HG02970 (cell line): ENCODE results near the gene HDLBP.
"Not testable (repeated sequence)": the region's sequence is repeated elsewhere in the genome, so short reads cannot be mapped to it uniquely, and the experiment has no call there.

ENCODE experiments used
- ATAC-seq: cut with Tn5 transposase; IDR thresholded peaks from one replicate; pipeline ENCODE4 v1.9.1; 2021; ENCODE audit warnings: mild to moderate bottlenecking, moderate library complexity, moderate number of reproducible peaks; ENCODE audit not compliant: unreplicated experiment, low FRiP score

The HDLBP gene

DNA sequence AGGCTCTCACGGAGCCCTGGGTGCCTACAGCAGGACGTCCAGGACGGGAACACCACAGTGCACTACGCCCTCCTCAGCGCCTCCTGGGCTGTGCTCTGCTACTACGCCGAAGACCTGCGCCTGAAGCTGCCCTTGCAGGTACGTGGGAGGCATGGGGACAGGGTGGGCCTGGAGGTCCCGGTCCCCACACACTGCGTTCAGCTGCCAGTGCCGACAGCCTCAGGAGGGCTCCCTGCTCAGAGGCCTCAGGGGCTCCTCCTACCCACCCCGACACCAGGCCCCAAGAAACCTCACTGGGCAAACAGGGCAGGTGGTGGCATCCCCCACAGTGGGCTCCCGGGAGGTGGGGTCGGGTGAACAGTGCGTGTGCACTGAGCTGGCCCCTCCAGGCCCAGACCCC is 116.2 kb downstream of the HDLBP start:
- ATAC-seq: no peak

DNA sequence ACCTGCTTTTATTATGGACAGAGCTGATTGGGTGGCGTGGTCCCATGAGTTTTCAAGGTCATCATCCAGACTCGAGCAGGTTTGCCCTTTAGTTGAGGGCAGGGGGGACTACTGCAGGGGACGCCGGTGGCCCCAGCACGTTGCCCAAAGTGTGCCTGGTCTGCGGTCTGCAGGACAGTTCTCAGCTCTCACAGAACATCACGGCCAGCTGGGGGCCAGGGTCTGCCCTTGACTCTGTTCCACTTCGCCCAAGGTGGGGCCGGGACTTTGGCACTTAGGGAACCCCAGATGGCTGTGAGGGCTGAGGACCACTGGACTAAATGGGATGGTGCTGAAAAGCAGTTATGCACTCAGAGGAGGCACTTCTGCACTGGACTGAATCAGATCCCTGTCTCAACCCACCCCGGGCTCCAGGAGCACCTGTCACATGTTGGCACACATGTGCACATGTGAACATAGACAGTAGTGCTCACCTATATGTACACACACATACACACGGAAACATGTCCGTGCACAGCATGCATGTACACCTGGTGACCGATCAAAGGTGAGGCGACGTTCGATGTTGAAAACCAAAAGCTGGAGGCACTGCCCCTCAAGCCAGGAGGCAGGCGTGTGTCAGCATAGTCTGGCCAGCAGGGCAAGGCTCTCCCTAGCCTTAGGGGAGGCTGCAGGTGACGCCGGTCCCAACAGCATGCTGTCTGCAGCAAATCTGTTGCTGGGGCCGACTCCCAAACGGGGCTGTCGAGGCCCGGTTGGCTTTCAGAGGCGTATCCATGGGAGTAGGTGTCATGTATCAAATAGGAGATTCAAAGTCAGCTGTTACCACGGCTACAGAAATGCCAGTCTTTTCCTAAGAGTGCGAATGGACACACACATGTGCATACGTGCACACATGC is 116.8 kb downstream of the HDLBP start:
- no peak for ATAC-seq

DNA sequence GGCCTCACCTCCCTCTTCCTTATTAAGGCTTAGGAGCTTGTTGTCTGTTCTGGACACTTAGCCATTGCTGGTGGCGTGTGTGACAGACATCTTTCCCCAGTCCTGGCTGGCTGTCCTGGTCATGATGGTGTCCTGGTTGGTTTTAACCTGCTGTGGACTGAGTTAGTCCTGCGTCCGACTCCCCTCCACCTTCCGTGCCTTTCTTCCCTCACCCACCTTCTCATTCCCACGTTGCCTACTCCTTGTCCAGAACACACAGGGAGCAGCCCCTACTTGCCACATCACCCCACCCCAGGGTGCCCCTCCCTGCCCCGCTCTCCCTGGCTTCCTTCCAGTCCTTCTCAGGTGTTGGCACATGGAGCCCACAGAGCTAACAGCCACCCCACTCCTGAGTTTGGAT is 117.5 kb downstream of the HDLBP start:
- no peak for ATAC-seq

DNA sequence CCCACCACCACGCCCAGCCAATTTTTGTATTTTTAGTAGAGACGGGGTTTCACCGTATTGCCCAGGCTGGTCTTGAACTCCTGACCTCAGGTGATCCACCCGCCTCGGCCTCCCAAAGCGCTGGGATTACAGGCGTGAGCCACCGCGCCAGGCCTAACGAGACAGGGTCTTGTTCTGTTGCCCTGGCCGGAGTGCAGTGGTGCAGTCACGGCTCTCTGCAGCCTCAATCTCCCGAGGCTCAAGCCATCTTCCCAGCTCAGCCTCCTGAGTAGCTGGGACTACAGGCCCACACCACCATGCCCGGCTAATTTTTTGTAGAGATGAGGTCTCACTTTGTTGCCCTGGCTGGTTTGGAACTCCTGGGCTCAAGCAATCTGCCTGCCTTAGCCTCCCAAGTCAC is 118.2 kb downstream of the HDLBP start:
- ATAC-seq: not testable (repeated sequence)

DNA sequence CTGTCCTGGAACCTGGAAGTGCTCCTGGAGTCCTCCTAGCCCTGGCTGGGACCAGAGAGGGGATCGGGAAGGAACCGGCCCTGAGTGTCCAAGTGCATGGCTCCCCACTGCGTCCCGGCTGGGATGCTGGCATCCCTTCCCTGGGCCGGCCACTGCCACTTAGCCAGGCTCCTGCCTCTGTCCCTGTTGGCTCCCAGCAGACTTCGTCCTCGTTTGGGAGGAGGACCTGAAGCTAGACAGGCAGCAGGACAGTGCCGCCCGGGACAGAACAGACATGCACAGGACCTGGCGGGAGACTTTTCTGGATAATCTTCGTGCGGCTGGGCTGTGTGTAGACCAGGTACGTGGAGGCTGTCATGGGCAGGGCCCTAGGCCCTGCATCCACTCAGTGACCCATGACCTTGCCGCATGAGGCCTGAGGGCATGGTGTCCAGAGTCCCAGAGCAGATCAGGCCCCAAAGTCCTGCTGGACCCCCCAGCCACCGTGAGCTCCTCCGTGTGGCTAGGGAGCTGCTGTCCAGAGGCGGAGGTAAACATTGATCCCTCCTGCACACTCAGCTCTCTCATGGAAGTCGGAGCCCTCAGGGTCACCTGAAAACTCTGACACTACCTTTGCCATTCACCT is 119.9 kb downstream of the HDLBP start:
- ATAC-seq: no peak

DNA sequence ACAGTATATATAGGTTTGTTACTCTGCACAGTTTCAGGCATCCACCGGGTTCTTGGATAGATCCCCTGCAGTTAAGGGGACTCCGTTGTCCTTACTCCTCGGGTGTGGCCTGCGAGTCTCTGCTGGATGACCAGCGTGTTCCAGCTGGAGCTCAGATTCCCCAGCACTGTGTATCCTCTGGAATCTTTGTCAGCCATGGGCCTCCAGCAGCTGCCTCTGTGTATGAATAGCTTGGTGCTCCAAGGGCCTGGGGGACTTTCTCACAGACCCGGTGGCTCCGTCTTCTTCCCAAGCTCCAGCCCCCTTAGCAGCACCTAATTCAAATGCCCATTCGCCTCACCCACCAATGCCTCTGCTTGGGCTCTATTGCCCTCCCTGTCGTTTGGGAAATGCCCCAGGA is 120.7 kb downstream of the HDLBP start:
- no peak for ATAC-seq

DNA sequence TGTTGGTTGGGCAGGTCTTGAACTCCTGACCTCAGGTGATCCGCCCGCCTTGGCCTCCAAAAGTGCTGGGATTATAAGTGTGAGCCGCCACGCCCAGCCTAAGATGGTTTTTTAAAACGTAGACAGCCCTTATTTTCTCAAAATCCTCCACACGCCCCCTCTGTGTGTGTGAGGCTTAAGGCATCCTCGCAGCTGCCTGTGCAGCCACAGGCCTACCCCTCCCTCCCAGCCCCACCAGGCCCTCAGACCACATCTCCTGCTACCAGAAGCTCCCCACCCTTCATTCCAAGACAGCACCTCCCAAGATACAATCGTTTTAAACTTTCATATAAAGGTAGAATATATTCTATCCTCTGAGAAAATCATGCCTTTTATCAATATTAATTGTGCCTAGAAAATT is 122.2 kb downstream of the HDLBP start:
- no peak for ATAC-seq

DNA sequence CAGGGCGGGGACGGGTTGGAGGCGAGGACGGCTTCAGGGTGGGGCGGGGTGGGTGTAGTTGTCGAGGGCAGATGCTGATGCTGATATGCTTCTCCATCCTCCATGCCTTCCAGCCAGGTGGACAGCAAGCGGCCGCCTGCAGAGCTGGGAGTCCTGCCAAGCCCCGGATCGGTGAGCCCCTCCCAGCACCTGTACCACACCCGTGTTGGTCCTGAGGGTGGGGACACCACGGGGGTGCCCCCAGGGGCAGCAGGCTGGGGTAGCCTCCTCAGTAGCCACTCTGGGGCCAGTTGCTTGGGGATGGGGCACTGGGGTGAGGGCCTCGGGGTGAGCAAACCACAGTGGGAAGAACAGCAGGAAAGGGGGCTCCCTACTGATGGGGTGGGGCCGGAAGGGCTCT is 124.4 kb downstream of the HDLBP start:
- no peak for ATAC-seq

DNA sequence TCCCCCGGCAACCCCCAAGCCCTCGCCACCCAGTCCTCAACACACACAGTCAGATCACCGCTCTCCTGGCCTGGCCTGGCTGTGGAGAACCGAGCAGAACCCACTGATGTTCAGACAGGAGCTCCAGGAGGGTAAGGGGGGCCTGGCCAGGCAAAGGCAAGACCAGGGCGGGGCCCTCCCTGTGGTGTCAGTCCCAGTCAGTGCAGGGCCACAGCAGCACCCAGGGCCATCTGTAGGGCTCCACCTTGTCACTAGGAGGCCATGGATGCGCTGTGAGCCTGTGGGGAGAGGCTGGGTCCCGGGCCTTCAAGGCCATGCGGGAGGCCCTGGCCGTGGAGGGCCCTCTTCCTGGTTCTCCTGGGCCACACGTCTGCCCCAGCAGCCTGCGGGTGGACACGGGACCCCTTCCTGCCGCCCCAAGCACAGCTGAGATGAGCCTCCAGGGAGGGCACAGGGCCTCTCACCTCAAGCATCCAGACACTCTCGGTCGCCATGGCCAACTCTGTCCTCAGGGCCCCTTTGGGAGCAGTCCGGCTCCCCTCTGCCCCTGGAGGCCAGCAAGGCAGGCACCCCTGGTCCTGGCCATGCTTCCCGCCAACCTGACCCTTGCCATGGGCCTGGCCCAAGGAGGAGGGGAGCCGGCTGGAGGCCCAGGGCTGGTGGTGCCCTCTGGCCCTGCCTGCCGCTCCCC is 125.0 kb downstream of the HDLBP start:
- no peak for ATAC-seq

DNA sequence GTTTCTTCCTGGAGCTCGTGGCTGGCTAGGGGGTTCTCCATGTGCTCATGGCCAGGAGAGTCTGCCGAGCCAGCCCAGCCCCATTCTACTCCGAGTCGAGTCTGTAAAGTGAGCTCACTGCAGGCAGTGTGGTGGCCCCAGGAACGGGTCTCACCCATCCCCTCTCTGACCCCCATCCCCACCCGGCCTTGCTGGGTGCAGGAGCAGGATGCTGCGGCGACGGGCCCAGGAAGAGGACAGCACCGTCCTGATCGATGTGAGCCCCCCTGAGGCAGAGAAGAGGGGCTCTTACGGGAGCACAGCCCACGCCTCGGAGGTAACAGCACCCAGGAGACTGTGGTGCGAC is 125.6 kb downstream of the HDLBP start:
- ATAC-seq: no peak

DNA sequence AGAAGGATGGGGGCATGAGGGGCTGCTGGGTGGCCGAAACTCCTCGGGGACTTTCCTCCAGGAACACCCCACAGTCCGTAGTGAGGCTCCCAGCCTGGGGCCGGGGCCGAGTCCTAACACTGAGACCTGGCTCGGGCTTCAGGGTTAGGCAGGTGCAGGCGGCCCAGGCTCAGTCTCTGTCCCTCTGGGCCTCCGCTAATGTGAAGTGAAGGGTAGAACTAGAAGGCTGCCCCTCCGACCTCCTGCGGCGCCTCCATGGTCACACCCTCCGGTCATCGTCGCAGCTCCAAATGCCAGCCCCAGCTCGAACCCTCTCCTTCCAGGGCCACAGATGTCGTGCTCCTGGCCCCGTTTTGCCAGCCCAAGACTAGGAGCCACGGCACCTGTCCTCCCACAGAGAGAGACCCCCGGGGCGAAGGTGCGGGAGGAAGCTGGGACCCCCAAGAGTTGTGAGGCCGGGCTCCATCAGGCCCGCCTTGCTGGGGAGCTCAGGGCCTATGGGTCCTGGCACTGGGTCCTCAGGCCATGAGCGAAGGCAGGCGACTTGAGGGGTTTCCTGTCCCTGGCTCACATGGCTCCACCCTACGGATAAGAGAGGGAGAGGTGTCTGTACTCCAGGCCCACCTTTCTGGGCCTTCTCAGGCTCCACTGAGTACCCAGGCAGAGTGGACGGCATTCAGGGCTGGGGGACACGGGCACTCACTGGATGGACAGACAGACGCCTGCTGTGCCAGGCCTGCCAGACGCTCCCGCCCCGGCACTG is 126.2 kb downstream of the HDLBP start:
- no peak for ATAC-seq

DNA sequence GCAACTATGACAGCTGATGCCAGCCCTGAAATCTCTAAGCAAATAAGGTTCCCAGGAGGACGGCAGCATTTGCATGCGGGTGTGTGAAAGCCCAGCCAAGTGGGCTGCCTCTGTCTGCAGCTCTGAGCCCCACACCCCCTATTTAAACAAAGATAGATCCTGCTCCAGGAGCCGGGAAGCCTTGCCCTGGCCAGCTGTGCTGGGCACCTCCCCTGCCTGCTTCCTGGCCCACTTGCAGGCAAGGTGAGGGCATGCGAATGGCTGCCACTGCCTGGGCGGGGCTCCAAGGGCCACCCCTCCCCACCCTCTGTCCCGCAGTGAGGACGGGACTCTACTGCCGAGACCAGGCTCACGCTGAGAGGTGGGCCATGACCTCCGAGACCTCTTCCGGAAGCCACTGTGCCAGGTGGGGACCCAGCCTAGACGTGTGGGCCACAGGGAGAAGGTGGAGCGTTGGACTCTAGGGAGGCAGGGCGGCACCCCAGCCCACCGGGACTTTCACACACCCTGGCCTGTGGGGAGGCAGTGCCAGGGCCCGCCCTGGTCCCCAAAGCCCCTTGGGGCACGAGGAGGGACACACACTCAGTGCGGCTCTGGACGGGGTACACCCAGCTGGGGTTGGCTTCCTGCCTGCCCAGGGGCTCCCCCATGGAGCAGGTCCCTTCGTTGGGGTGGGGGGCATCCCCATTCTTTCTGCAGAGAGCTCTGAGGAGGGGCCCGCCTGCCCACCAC is 126.9 kb downstream of the HDLBP start, which contains the start of gene ANO7:
Gene ANO7, plus strand, starts transcription at position 317 of the 732 bp plus-strand sequence. CDS start 1,387 bp downstream, outside the sequence.
- no peak for ATAC-seq

DNA sequence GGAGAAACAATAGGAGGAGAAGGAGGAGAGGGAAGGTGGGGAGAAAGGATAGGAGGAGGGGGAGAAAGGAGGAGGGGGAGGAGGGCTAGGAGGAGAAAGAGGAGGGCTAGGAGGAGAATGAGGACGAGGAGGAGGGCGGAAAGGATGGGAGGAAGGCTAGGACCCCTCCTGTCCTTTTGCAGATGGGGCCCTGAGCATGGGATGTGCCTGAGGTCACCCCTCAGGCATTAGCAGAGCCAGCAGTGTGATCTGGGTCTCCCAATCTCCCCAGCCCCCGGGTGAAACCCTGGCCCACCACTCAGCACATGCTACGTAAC is 127.6 kb downstream of the HDLBP start:
- no peak for ATAC-seq

DNA sequence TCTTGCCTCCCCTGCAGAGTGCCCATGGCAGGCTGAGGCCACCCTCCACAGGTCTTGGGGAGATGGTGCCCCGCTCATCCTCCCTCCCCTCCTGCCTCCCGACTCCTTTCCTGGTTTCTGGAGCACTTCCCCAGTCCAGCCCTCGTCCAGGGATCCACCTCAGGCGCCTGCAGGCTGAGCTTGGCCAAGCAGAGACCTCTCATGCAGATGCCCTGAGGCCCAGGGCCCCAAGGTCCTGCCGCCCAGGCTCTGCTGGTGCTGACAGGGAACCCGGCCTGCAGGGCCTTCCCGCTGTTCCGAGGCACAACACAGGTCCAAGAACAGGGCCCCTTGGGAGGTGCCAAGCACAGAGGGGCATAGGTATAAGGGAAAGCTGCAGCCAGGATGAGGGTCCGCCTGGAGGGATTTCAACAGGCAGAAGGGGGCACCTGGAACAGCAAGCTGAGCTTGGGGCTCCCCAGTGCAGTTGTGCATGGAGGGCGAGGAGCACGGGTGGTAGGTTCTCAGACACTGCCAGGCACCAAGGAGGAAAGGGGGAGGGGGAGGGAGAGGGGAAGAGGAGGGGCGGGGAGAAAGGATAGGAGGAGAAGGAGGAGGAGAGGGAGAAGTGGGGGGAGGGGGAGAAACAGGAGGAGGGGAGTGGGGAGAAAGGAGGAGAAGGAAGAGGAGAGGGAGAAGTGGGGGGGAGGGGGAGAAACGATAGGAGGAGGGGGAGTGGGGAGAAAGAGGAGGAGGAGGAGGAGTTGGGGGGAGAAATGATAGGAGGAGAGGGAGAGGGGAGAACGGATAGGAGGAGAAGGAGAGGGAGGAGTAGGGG is 128.2 kb downstream of the HDLBP start:
- ATAC-seq: no peak

DNA sequence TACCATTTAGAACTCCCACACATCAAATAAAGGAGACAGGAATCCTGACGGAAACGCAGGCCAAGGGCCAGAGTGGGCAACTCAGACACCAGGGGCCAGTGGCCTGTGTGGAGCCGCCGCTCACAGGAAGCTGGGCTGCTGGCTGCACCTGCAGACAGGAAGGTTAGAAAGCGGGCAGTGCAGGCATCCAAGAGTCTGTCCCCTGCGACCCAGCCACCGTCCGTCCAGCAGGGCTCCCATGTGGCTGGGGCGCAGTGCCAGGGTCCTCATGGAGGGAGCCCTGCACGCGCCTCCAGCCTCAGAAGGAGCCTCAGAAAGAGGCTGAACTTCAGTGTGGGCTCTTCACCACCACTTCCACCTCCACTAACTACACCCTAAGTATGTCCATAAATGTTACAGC is 129.5 kb downstream of the HDLBP start:
- ATAC-seq: no peak

DNA sequence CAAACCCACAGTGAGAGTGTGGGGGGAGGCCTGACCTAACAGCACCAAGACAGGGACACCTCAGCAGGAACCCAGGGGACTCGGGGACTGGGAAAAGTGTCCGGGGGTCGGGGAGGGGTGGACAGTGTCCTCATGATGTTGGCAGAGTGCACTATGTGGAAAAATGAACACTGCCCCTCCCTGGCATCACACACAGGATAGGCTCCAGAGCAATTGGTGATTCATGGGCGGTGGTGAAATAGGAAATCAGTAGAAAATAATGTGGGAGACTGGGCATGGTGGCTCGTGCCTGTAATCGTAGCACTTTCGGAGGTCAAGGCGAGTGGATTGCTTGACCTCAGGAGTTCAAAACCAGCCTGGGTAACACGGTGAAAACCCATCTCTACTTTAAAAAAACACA is 130.6 kb downstream of the HDLBP start:
- no peak for ATAC-seq

DNA sequence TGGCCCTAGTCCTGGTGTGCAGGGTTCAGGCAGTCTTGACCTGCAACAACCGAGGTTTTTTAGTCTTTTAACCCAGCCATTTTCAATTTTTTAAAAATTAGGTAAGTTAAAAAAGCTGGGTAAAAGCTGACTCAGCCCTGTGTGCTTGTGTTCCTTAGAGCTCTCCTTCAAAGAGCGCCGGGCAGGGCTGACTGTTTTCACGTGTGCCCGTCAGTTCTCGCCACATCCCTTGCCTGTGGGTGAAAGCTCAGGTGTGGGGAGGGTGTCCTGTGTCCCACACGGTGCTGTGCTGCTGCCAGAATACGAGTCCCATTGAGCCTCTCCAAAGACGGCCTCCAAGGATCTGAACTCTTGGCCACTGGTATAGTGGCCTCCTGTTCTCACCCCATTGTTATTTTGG is 132.3 kb downstream of the HDLBP start:
- no peak for ATAC-seq

DNA sequence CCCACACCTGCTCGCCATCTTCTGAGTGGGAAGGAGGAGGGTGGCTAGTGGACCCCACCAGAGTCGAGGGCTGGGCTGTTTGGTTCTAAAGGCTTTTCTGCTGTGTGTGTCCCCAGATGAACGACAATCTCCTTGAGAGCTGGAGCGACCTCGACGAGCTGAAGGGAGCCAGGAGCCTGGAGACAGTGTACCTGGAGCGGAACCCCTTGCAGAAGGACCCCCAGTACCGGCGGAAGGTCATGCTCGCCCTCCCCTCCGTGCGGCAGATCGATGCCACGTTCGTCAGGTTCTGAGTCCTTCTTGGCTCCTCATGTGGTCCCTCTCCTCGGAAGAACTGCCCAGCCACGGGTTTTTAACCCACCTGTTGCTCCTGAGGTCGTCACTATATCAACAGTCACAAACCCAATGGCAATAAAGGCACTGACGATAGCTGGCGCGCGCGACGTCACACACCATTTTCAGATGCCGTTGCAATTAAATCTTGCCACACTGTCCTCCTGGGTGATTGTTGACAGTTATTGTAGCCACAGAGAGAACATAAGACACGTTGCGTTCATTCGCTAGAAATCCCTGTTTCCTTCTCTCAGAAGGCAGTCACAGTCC is 132.8 kb downstream of the HDLBP start:
- no peak for ATAC-seq

DNA sequence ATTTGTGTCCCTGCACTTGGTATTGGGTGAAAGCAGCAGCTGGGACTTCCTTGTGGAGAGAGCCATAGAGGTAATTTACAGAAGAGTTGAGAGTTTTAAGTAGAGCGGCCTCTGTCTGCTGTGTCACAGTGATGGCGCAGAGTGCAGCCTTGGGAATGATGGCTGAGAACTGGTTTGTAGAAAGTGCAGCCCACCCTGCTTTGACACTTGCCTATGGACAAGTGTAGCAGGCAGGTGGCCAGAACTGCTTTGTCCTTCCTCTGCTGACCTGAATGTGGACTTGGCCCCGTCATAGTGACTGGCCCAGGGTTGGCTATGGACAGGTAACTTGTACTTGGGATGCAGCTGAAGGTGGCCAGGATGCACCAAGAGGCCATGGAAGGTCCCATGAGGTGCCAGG is 133.3 kb downstream of the HDLBP start:
- ATAC-seq: no peak
